Transverse colon (tissue), 4 donors: ENCODE measurements around the gene ADGRF4.

ENCODE experiments used
- CTCF ChIP-seq, 5 experiments: fragments of 200-600 bp in 3 of 5; fragments of 450-650 bp in 2 of 5; sonication (generic) in 3 of 5; IDR thresholded peaks; 1 replicate in 2 of 5; 2 replicates in 3 of 5; pipeline ENCODE4 v1.5.1; 2016 to 2017; ENCODE audit warnings: antibody characterized with exemption in 5 of 5, inconsistent platforms in 3 of 5, mild to moderate bottlenecking in 2 of 5, moderate library complexity in 1 of 5
- EP300 ChIP-seq: sonication (generic); formaldehyde crosslinking; IDR thresholded peaks from one replicate; pipeline ENCODE4 v1.6.1; 2017; ENCODE audit warnings: antibody characterized with exemption, low read depth
- POLR2A ChIP-seq: fragments of 450-650 bp; IDR thresholded peaks from one replicate; pipeline ENCODE4 v1.6.1; 2016; ENCODE audit warnings: antibody characterized with exemption, mild to moderate bottlenecking, moderate library complexity
- POLR2AphosphoS5 ChIP-seq, 3 donors: sonication (generic); formaldehyde crosslinking; IDR thresholded peaks; one replicate each; pipeline ENCODE4 v1.6.1; 2016; ENCODE audit warnings: antibody characterized with exemption in 3 of 3

DNA sequence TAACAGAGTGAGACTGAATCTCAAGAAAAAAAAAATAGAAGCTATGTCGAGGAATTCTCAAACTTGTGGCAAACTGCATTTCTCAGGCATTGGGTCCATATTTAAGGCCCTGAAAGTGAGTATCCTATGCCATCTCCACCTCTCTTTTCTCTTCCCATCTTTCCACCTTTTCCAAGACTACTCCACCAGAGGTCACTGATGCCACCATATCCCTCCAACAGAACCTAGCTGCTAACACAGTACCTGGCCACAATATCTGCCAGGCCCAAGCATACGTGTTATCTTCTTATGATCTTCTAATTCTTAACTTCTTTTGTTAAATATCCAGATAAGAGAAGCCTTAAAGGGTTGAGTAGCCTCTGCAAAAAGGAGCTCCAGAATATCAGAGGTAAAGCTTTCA, 8.2 kb upstream of the ADGRF4 start:
- no peak for TF ChIP-seq CTCF (IDR thresholded peaks at IDR 0.05)
- no peak for TF ChIP-seq POLR2AphosphoS5 (IDR thresholded peaks at IDR 0.05)
- no peak for TF ChIP-seq POLR2A
- no peak for TF ChIP-seq EP300
